K562 (cell line): ENCODE data around the gene SRD5A1. TPM values are rescaled to one million over a fixed set of nuclear protein-coding genes. Genes with fewer than 3 reads are reported as not detected.
A peak's percentile ranks its signal among the peaks of the same experiment; 100 is the strongest.

ENCODE experiments used
- ATAC-seq: fragments of 200-7000 bp; cut with Tn5 transposase; 3 replicates; pipeline ENCODE4 v1.9.1; 2020; ENCODE audit warnings: moderate library complexity
- BruUV-seq: library from RNA; stranded (reverse); fragments of 400-500 nt; replicated peaks from 2 replicates; lab custom pipeline; 2021; lab: Mats Ljungman, UMichigan
- CTCF ChIA-PET: fragments of 300-600 bp; formaldehyde crosslinking; extraction: SDS; loops from one replicate; lab custom pipeline; 2021; ENCODE audit warnings: low intra/inter-chr PET ratio; lab: Yijun Ruan, JAX
- POLR2A ChIA-PET: fragments of 300-600, 350-650 bp; sonication (Branson Sonifier 250); formaldehyde crosslinking; extraction: SDS; loops from one replicate; lab custom pipeline; 2021; ENCODE audit warnings: antibody characterized with exemption, inconsistent platforms; lab: Yijun Ruan, JAX
- DNase-seq, 4 experiments: peaks; one replicate each; pipeline versions ENCODE4 v3.0.0 to v3.0.0-alpha.2; 2011 to 2018; ENCODE audit warnings: low spot score in 3 of 4, mixed read lengths in 3 of 4; ENCODE audit errors: extremely low read depth in 1 of 4
- FAIRE-seq: peaks from 2 replicates; lab custom pipeline; 2011; peaks lifted over from hg19 to GRCh38; lab: Jason Lieb, UNC
- H2AFZ ChIP-seq: 2 replicates; pipeline ENCODE4 v1.6.0; 2011; ENCODE audit warnings: low read depth, low read length, control low read depth, inconsistent platforms
- H3K27ac ChIP-seq: fragments of 200-600 bp; 3 replicates; pipeline ENCODE4 v1.8.0; 2011; ENCODE audit warnings: low read depth, mild to moderate bottlenecking, control low read depth, inconsistent platforms, low read length, moderate library complexity, mixed read lengths; ENCODE audit errors: extremely low read depth
- H3K27me3 ChIP-seq, 2 experiments: fragments of 300-600 bp in 1 of 2; 2 replicates in 1 of 2; 3 replicates in 1 of 2; pipeline versions ENCODE4 v1.6.0 to v1.8.0; 2011; ENCODE audit warnings: inconsistent platforms in 2 of 2, low read length in 2 of 2, mild to moderate bottlenecking in 1 of 2, mixed read lengths in 1 of 2, moderate library complexity in 1 of 2; ENCODE audit not compliant: control insufficient read depth in 2 of 2, insufficient read depth in 2 of 2
- H3K36me3 ChIP-seq: fragments of 300-600 bp; 3 replicates; pipeline ENCODE4 v1.8.0; 2011; ENCODE audit warnings: mild to moderate bottlenecking, low read length, inconsistent platforms; ENCODE audit not compliant: control insufficient read depth, insufficient read depth
- H3K4me1 ChIP-seq, 2 experiments: fragments of 200-600 bp in 1 of 2; replicated peaks in 1 of 2; 2 replicates in 1 of 2; 3 replicates in 1 of 2; pipeline versions ENCODE4 v1.5.1 to v1.8.0; 2011; ENCODE audit warnings: inconsistent platforms in 2 of 2, low read length in 2 of 2, mild to moderate bottlenecking in 1 of 2, mixed read lengths in 1 of 2, moderate library complexity in 1 of 2; ENCODE audit not compliant: control insufficient read depth in 2 of 2, insufficient read depth in 2 of 2
- H3K4me2 ChIP-seq: 2 replicates; pipeline ENCODE4 v1.6.1; 2011; ENCODE audit warnings: low read length, control low read depth, inconsistent platforms, mixed read lengths; ENCODE audit not compliant: insufficient read depth
- H3K4me3 ChIP-seq: fragments of 200-600 bp; sonication (generic), shearing (Covaris generic); 2 replicates; pipeline ENCODE4 v1.5.1; 2016; ENCODE audit warnings: control low read depth, inconsistent platforms
- H3K79me2 ChIP-seq: fragments of 200-600 bp; 3 replicates; pipeline ENCODE4 v1.8.0; 2011; ENCODE audit warnings: low read length, inconsistent platforms; ENCODE audit not compliant: control insufficient read depth, insufficient read depth
- H3K9ac ChIP-seq, 2 experiments: 2 replicates each; pipeline versions ENCODE4 v1.6.0 to v1.6.1; 2011; ENCODE audit warnings: low read depth in 2 of 2, low read length in 2 of 2, control low read depth in 1 of 2, inconsistent platforms in 1 of 2, mild to moderate bottlenecking in 1 of 2, mixed read lengths in 1 of 2; ENCODE audit not compliant: insufficient read depth in 1 of 2
- H3K9me1 ChIP-seq: one replicate; pipeline ENCODE4 v1.6.0; 2011; ENCODE audit warnings: inconsistent platforms, mild to moderate bottlenecking, low read length, moderate library complexity; ENCODE audit not compliant: control insufficient read depth, insufficient read depth
- H3K9me3 ChIP-seq: replicated peaks from 2 replicates; pipeline ENCODE4 v1.5.1; 2011; ENCODE audit warnings: low read depth, low read length, inconsistent platforms; ENCODE audit not compliant: control insufficient read depth, insufficient read depth
- H4K20me1 ChIP-seq: replicated peaks from 2 replicates; pipeline ENCODE4 v1.6.1; 2011; ENCODE audit warnings: low read length, inconsistent platforms, mixed read lengths; ENCODE audit not compliant: control insufficient read depth, insufficient read depth
- CREM ChIP-seq: IDR thresholded peaks from 2 replicates; pipeline ENCODE4 v1.6.1; 2014; ENCODE audit warnings: antibody characterized with exemption, low read depth
- IRF2 ChIP-seq: sonication (generic); formaldehyde crosslinking; IDR thresholded peaks from 2 replicates; pipeline ENCODE4 v1.8.1; 2022; ENCODE audit warnings: mild to moderate bottlenecking, missing genetic modification reagents
- KLF10 ChIP-seq: fragments of 250-450 bp; sonication (Bioruptor Pico); IDR thresholded peaks from 2 replicates; pipeline ENCODE4 v1.6.1; 2021; ENCODE audit warnings: matching md5 sums
- MEF2A ChIP-seq: IDR thresholded peaks from 2 replicates; pipeline ENCODE4 v1.6.1; 2011; ENCODE audit warnings: low read depth, mild to moderate bottlenecking, low read length, moderate library complexity; ENCODE audit not compliant: control insufficient read depth
- PHTF2 ChIP-seq: fragments of 250-450 bp; sonication (Bioruptor Pico); IDR thresholded peaks from 2 replicates; pipeline ENCODE4 v1.5.0; 2021; ENCODE audit warnings: mild to moderate bottlenecking
- POLR2A ChIP-seq: fragments of 450-650 bp; conservative IDR thresholded peaks from 2 replicates; pipeline ENCODE4 v1.6.1; 2016
- POLR2AphosphoS5 ChIP-seq: IDR thresholded peaks from 2 replicates; pipeline ENCODE4 v1.6.1; 2011; ENCODE audit warnings: mild to moderate bottlenecking, low read depth, low read length, moderate library complexity; ENCODE audit not compliant: control insufficient read depth, insufficient read depth
- POLR2B ChIP-seq: fragments of 450-650 bp; IDR thresholded peaks from 2 replicates; pipeline ENCODE4 v1.6.1; 2018; ENCODE audit warnings: low read depth; ENCODE audit not compliant: partially characterized antibody
- POLR2G ChIP-seq: fragments of 200-400 bp; formaldehyde crosslinking; IDR thresholded peaks from 2 replicates; pipeline ENCODE4 v1.6.1; 2017; ENCODE audit warnings: low read depth, mild to moderate bottlenecking, antibody characterized with exemption, low read length, moderate library complexity
- SUPT5H ChIP-seq: fragments of 450-650 bp; IDR thresholded peaks from 2 replicates; pipeline ENCODE4 v1.6.1; 2016
- WGBS: fragments of 100-300 bp; shearing (Covaris generic); methylation state at CpG from one replicate; pipeline ENCODE4 v1.1.6; 2016; ENCODE audit warnings: low coverage, mixed read lengths; ENCODE audit not compliant: insufficient coverage; ENCODE audit errors: missing lambda C conversion rate; 5-methylcytosine and 5-hydroxymethylcytosine counted together
- in situ Hi-C: fragments of 300-500 bp; cut with MboI; formaldehyde crosslinking; loops from 4 replicates; pipeline ENCODE4 v1.15.0; 2018; ENCODE audit warnings: inconsistent platforms, mixed read lengths
- intact Hi-C: fragments of 100-400 bp; cut with micrococcal nuclease; formaldehyde crosslinking; loops from 2 replicates; pipeline ENCODE4 v1.14.2; 2022
- polyA plus RNA-seq, 8 experiments: library from polyadenylated mRNA; depleted of rRNA in 4 of 8; stranded (reverse) in 5 of 8; unstranded in 3 of 8; fragments of >200 nt; fragmentation: Nextera tagmentation in 2 of 8; fragmentation: Illumina TruSeq in 1 of 8; extraction: Ambion mirVana in 2 of 8; extraction: Trizol in 1 of 8; gene quantifications; 2 replicates each; pipeline versions ENCODE4 v1.2.1 to v1.2.3, GENCODE V29; 2011 to 2014; ENCODE audit warnings: inconsistent platforms in 1 of 8, missing spikeins in 1 of 8
- total RNA-seq, 7 experiments: library from RNA; depleted of rRNA in 6 of 7; stranded (reverse); fragments of >200 nt in 6 of 7; fragmentation: Illumina TruSeq in 2 of 7; extraction: Trizol in 2 of 7; gene quantifications; 2 replicates each; pipeline versions ENCODE4 v1.2.1 to v1.2.3, GENCODE V29; 2011 to 2021; ENCODE audit warnings: low replicate concordance in 1 of 7
- TF ChIP-seq, protein P1 (sequence below), 2 experiments: IDR thresholded peaks in 1 of 2; conservative IDR thresholded peaks in 1 of 2; 2 replicates each; pipeline ENCODE4 v1.6.1; 2016; ENCODE audit warnings: low read depth in 2 of 2, mild to moderate bottlenecking in 1 of 2, missing compliant biosample characterization in 1 of 2, missing genetic modification characterization in 1 of 2, moderate library complexity in 1 of 2
- TF ChIP-seq, protein P2 (sequence below): fragments of 450-650 bp; formaldehyde crosslinking; IDR thresholded peaks from 2 replicates; pipeline ENCODE4 v1.4.0; 2020; ENCODE audit warnings: mild to moderate bottlenecking, mixed read lengths

Gene SRD5A1
- total and polyA plus RNA-seq, 9 of the 15 experiments (the other 6 are each of a cell fraction or from before 2014, with no cell fraction given), result 1.3 to 22.6 (median 8.1) TPM

DNA sequence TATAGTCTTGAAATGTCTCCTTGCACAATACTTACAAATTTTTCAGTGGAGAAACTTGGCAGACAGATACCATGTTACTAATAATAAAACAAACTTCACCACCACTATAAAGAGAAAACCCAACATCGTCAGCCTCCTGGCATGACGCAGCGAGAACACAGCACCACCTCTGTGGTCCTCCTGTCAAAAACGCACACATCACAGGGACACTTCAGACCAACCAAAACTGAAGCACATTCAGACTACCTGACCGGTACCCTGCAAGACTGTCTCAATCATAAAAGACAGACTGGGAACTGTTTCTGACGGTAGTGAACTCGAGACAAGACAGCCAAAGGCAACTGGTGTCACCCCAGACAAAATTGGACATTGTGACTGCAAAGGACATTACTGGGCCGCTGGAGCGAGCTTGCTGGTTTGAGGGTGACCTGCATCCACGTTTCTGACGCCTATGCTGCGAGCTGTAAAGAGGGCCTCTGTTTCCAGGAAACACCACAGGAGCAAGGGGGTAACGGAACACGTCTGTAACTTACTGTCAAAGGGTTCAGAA lies 34.8 kb upstream of the SRD5A1 start:
- Histone ChIP-seq H4K20me1 (no peaks in the 10 kb centered on the region), H3K27me3 (no peaks in the 10 kb centered on the region), H3K36me3 (peaks cover 73% of the 10 kb centered on the region), H3K4me2 (no peak overlapping the region), H3K9me3 (no peaks in the 10 kb centered on the region), H3K27ac (no peak overlapping the region), H3K4me1 (no peaks in the 10 kb centered on the region), H3K4me3 (no peak overlapping the region), H3K9ac (no peak overlapping the region), H3K9me1 (no peaks in the 10 kb centered on the region), H2AFZ (no peak overlapping the region), H3K79me2 (no peaks in the 10 kb centered on the region)
- intact Hi-C loops, result no loop called here
- WGBS, result 82% methylated on average over 14 of the region's 14 CpGs
- TF ChIP-seq IRF2 (no peak), CREM (no peak), SUPT5H (0 out of 2 replicates have a peak, but pooled peaks have one; percentile 39), POLR2B (peak; percentile 14), KLF10 (CRISPR knock-in tag) (no peak), MEF2A (no peak), PHTF2 (CRISPR knock-in tag) (no peak), POLR2A (peak; percentile 63)
- ChIA-PET CTCF (no interaction called here), POLR2A (interaction anchor here (0.6 to 1.7 kb wide), 4 partner anchors 10 to 172 kb away, joined by 3 to 6 read pairs (median 4); no protein-coding TSS in a partner anchor)
- in situ Hi-C loops, result no loop called here
- DNase-seq, result no peak
- no peak for FAIRE-seq
- ATAC-seq, result peak; percentile 11; the same call in 1 of the 3 replicates
- BruUV-seq, result no TSS peak

DNA sequence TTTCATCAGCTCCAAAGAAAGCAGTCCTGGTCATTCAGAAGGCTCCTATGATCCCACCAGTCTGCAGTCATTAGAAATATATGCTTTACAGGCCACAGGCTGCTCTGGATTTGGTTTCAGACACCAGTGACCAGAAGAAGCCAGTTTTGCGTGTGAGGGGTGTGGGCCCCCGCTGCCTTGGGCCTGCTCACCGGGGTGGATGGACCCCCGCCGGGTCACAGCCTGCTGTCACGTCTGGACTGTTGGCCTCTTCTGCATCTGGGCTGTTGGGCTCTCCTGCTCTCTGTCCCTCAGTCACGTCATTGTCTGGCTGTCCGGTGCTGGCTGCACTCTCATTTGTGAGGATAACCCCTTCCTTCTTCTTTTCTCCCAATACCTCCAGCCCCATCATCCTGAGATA lies 33.5 kb upstream of the SRD5A1 start:
- no peak overlapping the region for H2AFZ ChIP-seq
- no peaks in the 10 kb centered on the region for H3K9me3 ChIP-seq
- H3K36me3 ChIP-seq, result peaks cover 86% of the 10 kb centered on the region
- ATAC-seq, result no peak
- no peaks in the 10 kb centered on the region for H3K9me1 ChIP-seq
- H3K4me3 ChIP-seq, result no peak overlapping the region
- H3K4me1 ChIP-seq, result no peaks in the 10 kb centered on the region
- no peaks in the 10 kb centered on the region for H3K27me3 ChIP-seq
- 83% methylated on average over 8 of the region's 8 CpGs for WGBS
- no peak overlapping the region for H3K27ac ChIP-seq
- in situ Hi-C loops (no loop called here), intact Hi-C loops (no loop called here)
- no peak overlapping the region for H3K4me2 ChIP-seq
- no peaks in the 10 kb centered on the region for H3K79me2 ChIP-seq
- no peaks in the 10 kb centered on the region for H4K20me1 ChIP-seq
- TF ChIP-seq SUPT5H (peak; percentile 16; the same call in 1 of the 2 replicates), POLR2G (peak; percentile 37; the same call in 1 of the 2 replicates), POLR2AphosphoS5 (peak; percentile 7; the same call in 1 of the 2 replicates)
- TF ChIP-seq, protein P1, sequence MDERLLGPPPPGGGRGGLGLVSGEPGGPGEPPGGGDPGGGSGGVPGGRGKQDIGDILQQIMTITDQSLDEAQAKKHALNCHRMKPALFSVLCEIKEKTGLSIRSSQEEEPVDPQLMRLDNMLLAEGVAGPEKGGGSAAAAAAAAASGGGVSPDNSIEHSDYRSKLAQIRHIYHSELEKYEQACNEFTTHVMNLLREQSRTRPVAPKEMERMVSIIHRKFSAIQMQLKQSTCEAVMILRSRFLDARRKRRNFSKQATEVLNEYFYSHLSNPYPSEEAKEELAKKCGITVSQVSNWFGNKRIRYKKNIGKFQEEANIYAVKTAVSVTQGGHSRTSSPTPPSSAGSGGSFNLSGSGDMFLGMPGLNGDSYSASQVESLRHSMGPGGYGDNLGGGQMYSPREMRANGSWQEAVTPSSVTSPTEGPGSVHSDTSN (CRISPR knock-in tag; IDR thresholded peaks at IDR 0.05; ENCODE audit: low read depth), result no peak
- TF ChIP-seq, protein P1 (tag; conservative IDR thresholded peaks at IDR 0.05; ENCODE audit: low read depth), result no peak
- TF ChIP-seq, protein P2, sequence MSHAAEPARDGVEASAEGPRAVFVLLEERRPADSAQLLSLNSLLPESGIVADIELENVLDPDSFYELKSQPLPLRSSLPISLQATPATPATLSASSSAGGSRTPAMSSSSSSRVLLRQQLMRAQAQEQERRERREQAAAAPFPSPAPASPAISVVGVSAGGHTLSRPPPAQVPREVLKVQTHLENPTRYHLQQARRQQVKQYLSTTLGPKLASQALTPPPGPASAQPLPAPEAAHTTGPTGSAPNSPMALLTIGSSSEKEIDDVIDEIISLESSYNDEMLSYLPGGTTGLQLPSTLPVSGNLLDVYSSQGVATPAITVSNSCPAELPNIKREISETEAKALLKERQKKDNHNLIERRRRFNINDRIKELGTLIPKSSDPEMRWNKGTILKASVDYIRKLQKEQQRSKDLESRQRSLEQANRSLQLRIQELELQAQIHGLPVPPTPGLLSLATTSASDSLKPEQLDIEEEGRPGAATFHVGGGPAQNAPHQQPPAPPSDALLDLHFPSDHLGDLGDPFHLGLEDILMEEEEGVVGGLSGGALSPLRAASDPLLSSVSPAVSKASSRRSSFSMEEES (CRISPR knock-in tag), result no peak
- peak overlapping the region in 1 of 2 experiments; percentile 33; a peak in 1 of 4 replicates for H3K9ac ChIP-seq
- no TSS peak for BruUV-seq
- no peak for FAIRE-seq
- CTCF ChIA-PET, result no interaction called here
- DNase-seq, result no peak
- POLR2A ChIA-PET, result interaction anchor here (1.5 kb wide), 1 partner anchor 9 kb away, joined by 6 read pairs; no protein-coding TSS in a partner anchor
